Stimulated activated CD4-positive, alpha-beta T cell treated with anti-CD3 and anti-CD28 coated beads, Interleukin-12 subunit alpha, Interleukin-12 subunit beta, amount 100 ng/mL, for 4 hours (primary cell): Measurements from ENCODE around the gene ISL2.

Source experiments
- DNase-seq: peaks from one replicate; pipeline ENCODE4 v3.0.0-alpha.2; 2020

ISL2 gene

DNA sequence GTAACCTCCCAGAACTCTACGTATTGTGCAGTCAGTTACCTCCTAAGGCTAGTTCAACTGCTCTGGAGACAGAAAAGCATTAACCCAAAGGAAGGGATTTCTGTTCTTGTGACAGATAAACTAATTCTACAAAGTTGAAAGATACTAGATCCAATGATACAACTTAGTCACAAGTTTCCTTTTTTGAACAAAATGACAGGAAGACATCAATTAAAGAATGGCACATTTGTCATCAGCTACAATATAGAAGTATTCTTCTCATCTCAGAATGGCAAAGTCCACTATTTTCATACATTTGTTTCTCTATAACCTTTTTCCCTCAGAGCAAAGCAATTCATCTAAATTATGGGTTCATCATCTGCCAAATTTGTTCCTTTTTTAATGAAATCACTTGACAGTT, 43.7 kb downstream of the ISL2 start:
- DNase-seq: no peak

DNA sequence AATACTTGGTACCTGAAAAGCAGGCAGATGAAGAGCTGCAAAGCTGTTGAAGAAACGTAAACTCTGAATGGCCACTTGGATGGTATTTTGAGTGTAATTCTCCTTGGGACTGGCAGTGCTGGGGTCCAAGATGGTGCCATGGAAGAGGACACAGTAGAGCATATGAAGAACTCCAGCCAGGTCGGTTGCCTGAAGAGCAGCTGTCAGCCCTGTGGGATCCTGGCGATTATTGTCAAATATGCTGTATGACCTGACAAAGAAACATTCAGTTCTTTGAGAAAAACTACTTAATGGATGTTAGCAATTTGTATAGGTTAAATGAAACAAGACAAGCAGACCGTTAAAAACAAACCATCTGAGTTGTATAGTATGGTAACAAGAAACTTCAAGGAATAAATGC, 44.8 kb downstream of the ISL2 start:
- DNase-seq: no peak

DNA sequence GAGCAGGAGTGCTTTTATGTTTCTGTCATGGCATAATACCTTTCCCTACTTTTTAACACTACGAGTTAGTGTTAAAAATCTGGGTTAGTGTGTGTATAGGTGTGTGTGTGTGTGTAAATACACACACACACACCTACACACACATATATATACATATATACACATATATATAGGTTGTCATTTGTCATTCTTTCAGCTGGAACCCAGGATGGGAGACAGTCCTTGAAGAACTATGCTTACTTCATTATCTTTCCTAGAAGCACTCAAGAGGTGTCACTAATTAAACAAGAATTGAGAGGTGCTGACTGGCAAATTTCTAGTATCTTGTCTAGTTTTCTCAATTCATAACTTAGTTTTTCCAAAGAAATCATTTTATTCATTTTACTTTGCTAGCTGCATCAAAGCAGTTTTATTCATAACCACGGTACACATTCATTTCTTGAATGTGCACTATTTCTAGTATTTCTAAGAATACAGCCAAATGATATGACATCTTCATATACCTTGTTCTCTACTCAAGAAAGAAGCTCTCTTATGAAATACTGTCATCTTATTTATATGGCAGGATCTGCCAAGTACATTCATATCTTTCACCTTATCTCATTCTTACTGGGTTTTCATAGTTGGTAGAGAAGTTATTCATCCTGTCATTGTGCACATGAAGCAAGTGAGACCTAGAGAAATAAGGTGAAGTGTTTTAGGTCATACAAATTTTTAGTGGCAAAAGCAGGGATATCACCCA, 46.6 kb downstream of the ISL2 start:
- no peak for DNase-seq

DNA sequence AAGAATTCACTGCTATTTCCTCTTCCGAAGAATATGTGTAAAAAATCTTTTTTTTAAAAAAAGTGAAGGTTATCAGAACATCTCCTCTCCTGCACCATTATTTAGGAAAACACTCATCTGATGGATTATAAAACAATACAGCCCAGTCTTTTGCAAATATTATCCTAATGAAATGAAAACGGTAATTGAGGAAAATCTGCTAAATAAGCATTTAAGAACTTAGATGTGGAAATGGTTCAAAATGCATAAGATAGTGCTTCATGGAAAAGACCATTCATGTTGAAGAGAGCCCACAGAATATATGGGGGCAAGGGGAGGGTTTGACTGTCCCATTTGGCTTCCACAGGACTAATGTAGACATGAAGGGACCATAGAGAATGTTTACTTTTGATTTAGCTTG, 47.8 kb downstream of the ISL2 start:
- no peak for DNase-seq

DNA sequence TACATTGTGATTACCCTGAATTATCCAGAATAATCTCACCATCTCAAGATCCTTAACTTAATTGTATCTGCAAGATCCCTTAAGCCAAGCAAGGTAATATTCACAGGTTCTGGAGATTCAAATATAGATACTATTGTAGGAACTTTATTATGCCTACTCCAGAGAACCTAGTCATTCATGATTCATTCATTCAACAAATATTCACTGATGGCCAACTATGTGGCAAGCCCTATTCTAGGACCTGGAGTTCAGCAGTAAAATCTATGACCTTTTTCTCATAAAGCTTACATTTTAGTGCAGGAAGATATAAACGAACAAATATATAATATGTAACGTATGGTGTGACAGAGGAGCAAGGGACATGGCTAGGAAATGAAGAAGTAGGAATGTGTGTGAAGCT, 49.6 kb downstream of the ISL2 start:
- no peak for DNase-seq

DNA sequence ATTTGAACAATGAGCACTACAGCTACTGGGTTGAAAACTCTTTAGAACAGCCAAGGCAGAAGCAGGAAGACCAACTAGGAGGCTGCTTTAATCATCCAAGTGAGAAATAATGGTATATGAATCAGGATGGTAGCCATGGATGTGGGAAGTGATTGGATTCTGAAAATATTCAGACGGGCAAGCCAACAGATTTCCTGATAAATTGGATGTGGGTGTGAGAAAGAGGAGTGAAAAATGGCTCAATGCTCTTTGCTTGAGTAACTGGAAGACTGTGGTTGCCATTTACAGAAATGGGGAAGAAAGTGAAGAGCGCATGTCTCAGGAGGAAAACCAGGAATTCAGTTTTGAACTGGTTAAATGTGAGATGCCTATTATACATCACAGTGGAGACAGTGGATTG, 50.4 kb downstream of the ISL2 start:
- no peak for DNase-seq

DNA sequence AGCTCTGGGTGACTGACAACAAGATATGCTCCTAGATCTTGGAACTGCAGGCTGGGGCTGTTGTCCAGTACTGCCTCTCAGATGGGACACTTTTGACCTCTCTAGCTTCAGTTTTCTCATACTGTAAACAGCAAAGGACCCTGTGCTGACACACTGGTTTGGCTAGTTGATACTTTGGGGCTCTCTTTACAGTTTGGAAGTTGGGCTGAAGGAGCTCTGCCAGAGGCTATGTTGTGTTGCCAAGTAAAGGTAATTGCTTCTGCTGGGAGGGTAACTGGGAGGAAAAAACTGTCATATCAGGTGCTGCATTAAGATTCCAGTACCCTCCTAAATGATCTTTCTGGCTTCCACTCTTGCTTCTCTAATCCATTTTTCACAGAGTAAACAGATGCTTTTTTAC, 54.0 kb downstream of the ISL2 start:
- DNase-seq: no peak

DNA sequence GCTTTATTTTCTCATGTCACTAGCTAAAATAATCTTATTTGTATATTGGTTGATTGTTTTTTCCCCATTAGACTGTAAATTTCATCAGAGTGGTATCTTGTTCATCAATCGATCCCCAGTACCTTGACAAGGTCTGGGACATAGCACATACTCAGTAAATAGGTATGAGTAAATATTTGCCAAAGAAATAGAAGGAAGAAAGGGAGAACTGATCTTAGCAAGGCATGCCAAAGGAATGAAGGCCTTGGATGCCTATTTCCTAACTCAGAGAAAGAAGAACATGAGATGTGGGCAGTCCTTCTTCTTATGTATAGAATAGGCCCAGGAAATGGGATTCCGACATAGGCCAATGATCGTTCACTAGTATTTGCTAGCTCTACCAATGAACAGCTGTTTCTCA, 54.7 kb downstream of the ISL2 start:
- no peak for DNase-seq

DNA sequence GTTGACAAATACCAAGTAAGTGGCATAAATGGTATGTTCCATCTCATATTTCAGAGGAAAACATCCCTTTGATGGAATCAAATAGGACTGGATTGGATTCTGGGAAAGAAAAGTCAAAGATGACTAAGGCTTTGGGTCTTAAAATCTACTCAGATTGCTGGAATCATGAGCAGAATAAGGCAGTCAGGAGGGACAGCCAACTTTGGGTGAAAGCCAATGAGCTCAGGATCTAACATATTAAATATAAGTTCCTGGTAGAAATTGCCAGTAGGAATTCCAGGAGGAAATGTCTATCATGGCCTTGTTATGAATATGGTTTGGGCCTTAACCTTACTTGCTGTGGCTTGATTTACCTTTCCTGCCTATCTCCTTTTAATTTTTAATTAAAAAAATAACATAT, 55.3 kb downstream of the ISL2 start:
- DNase-seq: no peak
